Peyer's patch (tissue), 4 donors: ENCODE results near the gene CBLB.

ENCODE experiments used
- POLR2A ChIP-seq, 2 donors: fragments of 450-650 bp; IDR thresholded peaks; one replicate each; pipeline ENCODE4 v1.5.1; 2017; ENCODE audit warnings: antibody characterized with exemption in 2 of 2, mild to moderate bottlenecking in 2 of 2, moderate library complexity in 2 of 2
- TF ChIP-seq, protein P1 (sequence below), 6 experiments: fragments of 450-650 bp in 4 of 6; fragments of 200-600 bp in 2 of 6; sonication (generic) in 1 of 6; IDR thresholded peaks; one replicate each; pipeline ENCODE4 v1.5.1; 2017 to 2019; ENCODE audit warnings: antibody characterized with exemption in 6 of 6, mild to moderate bottlenecking in 3 of 6, moderate library complexity in 1 of 6

DNA sequence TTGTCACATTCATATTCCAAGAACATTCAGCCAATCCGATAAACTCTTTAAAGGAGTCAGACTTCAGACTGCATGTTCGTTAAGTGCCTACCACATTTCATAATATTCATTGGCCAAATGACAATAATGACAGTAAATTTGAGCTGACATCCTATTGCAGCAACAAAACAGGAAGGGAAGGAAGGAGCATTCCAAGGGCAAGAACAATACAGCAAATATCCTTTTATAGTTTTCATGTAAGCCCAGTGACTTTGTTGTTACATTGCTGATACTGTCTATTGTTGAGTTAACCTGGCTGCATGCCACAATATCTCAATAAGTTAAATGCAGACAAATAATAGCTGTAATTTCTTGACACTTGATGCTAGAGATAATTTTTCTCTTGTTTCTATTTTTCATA lies 16.4 kb upstream of the CBLB start:
- TF ChIP-seq, protein P1, sequence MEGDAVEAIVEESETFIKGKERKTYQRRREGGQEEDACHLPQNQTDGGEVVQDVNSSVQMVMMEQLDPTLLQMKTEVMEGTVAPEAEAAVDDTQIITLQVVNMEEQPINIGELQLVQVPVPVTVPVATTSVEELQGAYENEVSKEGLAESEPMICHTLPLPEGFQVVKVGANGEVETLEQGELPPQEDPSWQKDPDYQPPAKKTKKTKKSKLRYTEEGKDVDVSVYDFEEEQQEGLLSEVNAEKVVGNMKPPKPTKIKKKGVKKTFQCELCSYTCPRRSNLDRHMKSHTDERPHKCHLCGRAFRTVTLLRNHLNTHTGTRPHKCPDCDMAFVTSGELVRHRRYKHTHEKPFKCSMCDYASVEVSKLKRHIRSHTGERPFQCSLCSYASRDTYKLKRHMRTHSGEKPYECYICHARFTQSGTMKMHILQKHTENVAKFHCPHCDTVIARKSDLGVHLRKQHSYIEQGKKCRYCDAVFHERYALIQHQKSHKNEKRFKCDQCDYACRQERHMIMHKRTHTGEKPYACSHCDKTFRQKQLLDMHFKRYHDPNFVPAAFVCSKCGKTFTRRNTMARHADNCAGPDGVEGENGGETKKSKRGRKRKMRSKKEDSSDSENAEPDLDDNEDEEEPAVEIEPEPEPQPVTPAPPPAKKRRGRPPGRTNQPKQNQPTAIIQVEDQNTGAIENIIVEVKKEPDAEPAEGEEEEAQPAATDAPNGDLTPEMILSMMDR (IDR thresholded peaks at IDR 0.05) = no peak
- no peak for TF ChIP-seq POLR2A (IDR thresholded peaks at IDR 0.05)
